Parietal lobe (tissue), 2 donors: ENCODE data around the gene EXOC1L. TPM values are rescaled to one million over a fixed set of nuclear protein-coding genes. Genes with fewer than 3 reads are reported as not detected.

Source experiments
- small RNA-seq: library from RNA; depleted of rRNA; stranded (forward); fragments of <200 nt; gene quantifications from one replicate; pipeline ENCODE3, GENCODE V24; 2014; ENCODE audit warnings: low replicate concordance
- total RNA-seq: library from RNA; depleted of rRNA; stranded (reverse); fragments of >200 nt; gene quantifications from one replicate; pipeline ENCODE4 v1.2.3, GENCODE V29; 2014

The EXOC1L gene, protein sequence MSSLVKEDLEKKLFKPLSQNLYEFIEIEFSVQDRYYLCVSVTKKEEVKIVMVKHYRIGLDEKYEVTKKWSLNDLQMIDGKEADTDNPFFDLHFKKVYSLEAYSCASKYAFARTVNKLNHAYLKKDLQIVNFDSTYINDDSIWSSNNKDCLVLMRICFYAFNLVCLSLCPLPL
- not detected for total RNA-seq

GRCh38 chr4:55819634-55820033, at the start of gene EXOC1L:
TSS of gene EXOC1L (plus strand) at chr4:55819790. CDS start at chr4:55820027, 237 bp downstream.

DNA sequence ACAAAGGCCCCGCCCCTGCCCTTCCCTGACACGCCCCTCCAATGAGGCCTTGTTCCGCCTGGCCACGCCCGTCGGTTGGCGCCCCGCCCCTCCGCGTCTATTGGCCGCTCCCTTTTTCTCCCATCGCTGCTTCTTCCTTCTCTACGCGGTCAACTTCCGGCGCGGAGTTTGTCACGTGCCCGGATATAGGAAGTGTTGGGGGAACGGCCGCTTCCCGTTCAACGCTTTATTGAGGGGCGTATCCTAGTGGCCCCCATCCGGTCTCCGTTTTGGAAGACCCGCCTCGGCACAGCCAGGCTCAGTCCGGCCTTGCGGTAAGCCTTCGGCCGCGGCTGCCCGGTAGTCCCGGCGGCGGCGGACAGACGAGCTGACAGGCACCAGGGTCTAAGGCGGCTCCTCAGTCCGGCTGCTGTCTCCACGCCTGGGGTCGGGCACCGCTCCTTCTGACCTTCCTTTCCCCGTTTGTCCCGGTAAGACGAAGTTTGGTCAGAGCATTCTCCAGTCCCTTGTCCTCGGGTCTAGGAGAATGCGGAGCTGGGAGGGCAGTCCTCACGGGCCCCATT, 34.0 kb downstream of the EXOC1L start, which contains the start of gene EXOC1:
EXOC1 (plus strand) TSS at position 165 of the 563 bp plus-strand sequence. CDS start 4,676 bp downstream, outside the sequence.

Small RNA genes within 50 kb of the gene (small RNA-seq; reads per million reads assigned to genes)
- gene RNU6-276P (not detected), gene RNU6-652P (not detected)

Other genes with a start within 250 kb of the EXOC1L start
- not detected for gene PDCL2, start 227.5 kb upstream of the EXOC1L start, total RNA-seq
- 2.2 TPM for gene NMU, start 183.5 kb upstream of the EXOC1L start, total RNA-seq
- gene EXOC1, start 33.9 kb downstream of the EXOC1L start, total RNA-seq = 90.5 TPM
- 52.6 TPM for gene CEP135, start 129.2 kb downstream of the EXOC1L start, total RNA-seq